GM12875 (cell line): ENCODE measurements around the gene CERS6.

Source experiments
- H3K4me3 ChIP-seq: one replicate; pipeline ENCODE4 v1.5.1; 2011; ENCODE audit warnings: low read depth, low read length, control low read depth
- TF ChIP-seq, protein P1 (sequence below): IDR thresholded peaks from 2 replicates; pipeline ENCODE4 v1.5.1; 2011; ENCODE audit warnings: low read depth, mild to moderate bottlenecking, control low read depth, inconsistent platforms, low read length, moderate library complexity, borderline replicate concordance; ENCODE audit not compliant: insufficient read depth

The CERS6 gene

DNA sequence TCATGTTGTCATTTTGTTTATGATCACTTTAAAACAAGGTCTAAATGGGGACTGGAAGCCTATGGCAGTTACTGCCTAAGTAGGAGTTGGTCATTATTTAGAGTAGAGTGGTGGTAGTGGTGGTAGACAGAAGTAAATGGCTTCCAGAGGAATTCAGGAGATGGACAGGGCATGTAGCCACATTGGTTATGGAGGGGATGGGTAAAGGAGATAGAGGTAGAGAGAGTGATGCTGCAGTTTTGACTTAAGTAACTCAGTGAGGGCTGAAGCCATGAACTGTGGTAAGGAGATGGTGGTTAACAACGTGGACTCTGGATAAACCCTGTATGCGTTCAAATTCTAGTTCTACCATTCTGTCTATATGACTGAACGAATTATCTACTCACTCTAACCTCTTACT, 284.7 kb downstream of the CERS6 start:
- no peak overlapping the region for H3K4me3 ChIP-seq
- TF ChIP-seq, protein P1, sequence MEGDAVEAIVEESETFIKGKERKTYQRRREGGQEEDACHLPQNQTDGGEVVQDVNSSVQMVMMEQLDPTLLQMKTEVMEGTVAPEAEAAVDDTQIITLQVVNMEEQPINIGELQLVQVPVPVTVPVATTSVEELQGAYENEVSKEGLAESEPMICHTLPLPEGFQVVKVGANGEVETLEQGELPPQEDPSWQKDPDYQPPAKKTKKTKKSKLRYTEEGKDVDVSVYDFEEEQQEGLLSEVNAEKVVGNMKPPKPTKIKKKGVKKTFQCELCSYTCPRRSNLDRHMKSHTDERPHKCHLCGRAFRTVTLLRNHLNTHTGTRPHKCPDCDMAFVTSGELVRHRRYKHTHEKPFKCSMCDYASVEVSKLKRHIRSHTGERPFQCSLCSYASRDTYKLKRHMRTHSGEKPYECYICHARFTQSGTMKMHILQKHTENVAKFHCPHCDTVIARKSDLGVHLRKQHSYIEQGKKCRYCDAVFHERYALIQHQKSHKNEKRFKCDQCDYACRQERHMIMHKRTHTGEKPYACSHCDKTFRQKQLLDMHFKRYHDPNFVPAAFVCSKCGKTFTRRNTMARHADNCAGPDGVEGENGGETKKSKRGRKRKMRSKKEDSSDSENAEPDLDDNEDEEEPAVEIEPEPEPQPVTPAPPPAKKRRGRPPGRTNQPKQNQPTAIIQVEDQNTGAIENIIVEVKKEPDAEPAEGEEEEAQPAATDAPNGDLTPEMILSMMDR: no peak

DNA sequence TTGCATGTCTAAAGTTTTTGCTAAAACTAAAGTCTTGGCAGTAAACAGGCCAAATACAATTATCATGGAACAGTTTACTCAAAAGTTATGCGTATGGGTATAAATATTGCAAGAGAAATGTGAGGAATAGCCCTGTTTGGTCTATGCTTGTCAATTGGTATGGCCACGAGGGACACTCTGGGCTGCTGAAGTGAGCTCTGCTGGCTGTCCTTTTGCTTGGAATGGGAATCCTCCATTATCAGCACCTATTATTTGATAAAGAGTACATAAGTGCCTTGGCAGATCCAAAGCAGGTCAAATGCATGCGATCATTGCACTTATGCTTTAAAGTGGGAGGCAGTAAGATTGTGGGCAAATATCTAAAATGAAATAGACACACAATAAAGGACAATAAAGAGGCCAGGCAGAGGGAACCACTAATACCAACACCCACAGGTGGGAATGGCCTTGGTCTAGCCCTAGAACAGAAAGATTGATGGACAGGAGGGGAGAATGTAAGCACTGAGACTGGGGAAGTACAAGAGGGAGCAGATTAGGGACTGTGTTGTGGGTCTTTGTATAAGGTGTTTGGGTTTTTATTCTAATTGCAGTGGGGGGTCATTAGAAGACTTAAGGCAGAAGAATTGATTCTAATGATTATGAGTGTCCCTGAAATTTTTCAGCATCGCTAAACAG, 286.3 kb downstream of the CERS6 start:
- TF ChIP-seq, protein P1: no peak

DNA sequence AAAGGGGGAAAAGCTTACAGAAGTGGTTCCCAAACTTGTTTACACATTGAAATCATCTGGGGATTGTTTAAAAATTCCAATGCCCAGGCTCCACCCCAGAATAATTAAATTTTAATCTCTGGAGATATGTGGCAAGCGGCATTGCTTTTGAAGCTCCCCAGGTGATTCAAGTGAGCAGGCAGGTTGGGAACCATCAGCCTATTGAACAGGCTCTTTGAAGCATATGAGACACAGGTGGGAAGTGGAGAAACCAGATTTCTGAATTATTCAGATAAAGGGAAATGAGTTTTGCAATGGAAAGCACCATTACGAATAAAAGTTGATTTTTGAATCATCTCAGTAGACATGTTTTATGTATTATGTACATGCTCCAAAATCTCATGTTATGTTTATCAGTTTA, 288.8 kb downstream of the CERS6 start:
- TF ChIP-seq, protein P1: no peak
- no peak overlapping the region for H3K4me3 ChIP-seq

More for the DNA sequence above, 286.3 kb downstream of the CERS6 start:
- no peak overlapping the region for H3K4me3 ChIP-seq

DNA sequence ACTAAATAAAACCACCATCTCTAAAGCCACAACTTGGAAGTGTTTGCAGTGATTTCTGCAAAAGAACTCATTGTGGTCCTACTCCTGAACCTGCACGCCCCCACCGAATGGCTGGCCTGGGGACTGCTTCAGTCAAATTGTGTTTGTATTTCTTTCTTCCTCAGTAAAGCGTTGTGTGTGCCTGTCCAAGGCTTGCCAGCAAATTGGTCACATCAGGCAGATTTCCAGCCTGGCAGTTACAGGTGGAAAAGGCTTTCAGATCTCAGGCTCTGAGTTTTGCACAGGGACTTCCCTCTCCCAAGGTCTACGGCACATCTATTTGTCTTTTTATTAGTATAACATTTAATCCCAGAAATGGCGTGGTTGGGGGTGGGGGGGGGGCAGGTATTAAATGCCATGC, 292.4 kb downstream of the CERS6 start:
- no peak overlapping the region for H3K4me3 ChIP-seq
- TF ChIP-seq, protein P1: no peak

DNA sequence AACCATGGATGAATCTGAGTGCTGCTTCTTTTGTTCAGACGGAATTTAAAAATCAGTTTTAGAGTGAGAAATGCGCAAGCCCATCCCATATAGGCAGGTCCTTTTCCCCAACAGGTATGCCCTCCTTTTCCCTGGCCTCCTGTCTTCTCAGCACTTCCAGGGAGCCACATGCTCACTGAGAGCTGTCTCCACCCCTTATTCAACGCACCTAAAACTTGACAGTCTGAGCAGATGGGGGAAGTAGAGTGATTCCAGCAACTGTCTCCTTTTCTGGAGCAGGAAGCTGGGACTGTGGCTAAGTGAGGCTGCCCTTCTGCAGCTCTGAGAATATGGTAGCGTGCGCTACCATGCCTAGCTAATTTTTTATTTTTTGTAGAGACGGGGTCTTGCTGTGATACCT, 293.2 kb downstream of the CERS6 start:
- TF ChIP-seq, protein P1: no peak
- no peak overlapping the region for H3K4me3 ChIP-seq

DNA sequence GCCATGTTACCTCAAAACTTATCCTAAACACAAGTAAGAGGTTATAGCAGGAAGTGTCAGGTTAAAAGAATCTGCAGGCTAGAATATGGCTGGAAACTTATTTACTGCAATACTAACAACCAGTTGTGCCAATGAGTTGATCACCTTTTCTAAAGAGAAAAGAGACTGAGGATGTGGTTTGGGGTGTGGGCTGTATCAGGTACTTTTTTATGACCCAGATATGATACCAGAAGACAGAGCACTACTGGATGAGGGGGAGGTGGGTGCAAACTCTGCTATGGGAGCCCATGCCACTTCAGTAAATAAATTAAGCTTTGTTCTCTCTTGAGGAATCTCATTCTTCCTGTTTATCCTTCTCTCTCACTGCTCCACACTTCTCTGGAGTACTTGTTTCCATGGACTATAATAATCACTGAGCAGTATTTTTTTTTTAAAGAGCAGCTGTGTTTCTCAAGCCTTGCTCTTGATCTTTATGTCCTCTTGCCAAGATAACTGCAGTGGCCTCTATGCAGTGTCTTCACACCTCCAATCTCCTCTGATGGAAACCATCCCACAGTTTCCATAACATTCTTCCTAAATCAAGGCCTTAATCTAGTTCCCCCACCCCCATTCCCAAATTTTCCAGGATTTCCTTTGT, 295.1 kb downstream of the CERS6 start:
- TF ChIP-seq, protein P1: no peak
- no peak overlapping the region for H3K4me3 ChIP-seq

DNA sequence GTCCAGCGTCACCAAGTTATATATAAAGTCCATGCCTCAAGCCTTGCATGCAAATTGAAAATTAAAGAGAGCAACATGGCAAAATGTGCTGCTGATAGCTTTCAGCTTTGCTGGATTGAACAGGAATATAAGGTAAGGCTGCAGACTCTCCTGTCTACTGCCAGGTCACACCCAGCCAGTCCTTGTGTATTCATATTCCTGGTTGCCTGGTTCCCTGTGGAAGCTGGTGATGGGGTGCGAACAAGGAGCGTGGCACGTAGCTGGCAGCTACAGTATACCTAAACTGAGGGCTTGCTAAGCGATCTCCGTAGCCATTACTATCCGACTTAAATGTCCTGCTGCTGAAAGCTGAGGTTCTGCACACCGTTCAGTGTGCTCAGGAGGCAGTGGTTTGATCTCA, 296.3 kb downstream of the CERS6 start:
- no peak overlapping the region for H3K4me3 ChIP-seq
- TF ChIP-seq, protein P1: no peak
